Right renal cortex interstitium (tissue), 3 donors: Measurements from ENCODE around the gene KAZN. TPM values are rescaled to one million over a fixed set of nuclear protein-coding genes. Genes with fewer than 3 reads are reported as not detected.

Experiments used
- DNase-seq, 3 donors: peaks; one replicate each; pipeline ENCODE4 v3.0.0-alpha.2; 2013; ENCODE audit warnings: low read depth in 3 of 3, low spot score in 2 of 3
- polyA plus RNA-seq, 3 donors: library from polyadenylated mRNA; unstranded; fragments of 120-200 nt; gene quantifications; one replicate each; pipeline ENCODE4 v1.2.1, GENCODE V29; 2013; ENCODE audit not compliant: insufficient read length in 3 of 3

Gene KAZN
- polyA plus RNA-seq, 3 donors = 31.1 to 37.0 (median 31.5) TPM

DNA sequence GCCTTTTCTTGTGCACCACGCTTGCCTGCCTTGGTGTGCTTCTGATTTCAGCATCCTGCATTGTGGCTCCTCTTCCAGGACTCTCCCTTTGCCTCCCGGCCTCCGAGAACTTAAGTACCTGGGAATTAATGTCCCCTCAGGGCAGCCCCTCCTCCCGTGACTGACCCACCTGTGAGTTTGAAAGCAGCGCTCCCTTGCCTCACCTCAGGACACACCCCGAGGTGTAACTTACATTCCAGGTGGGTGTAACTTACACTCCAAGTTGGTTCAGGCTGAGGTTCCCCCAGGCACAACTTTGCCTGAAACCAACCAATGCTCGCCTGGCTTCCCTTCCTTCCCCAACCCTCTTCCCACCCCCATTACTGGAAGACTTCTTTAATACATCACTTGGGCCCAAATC lies 161.4 kb downstream of the KAZN start:
- no peak for DNase-seq

DNA sequence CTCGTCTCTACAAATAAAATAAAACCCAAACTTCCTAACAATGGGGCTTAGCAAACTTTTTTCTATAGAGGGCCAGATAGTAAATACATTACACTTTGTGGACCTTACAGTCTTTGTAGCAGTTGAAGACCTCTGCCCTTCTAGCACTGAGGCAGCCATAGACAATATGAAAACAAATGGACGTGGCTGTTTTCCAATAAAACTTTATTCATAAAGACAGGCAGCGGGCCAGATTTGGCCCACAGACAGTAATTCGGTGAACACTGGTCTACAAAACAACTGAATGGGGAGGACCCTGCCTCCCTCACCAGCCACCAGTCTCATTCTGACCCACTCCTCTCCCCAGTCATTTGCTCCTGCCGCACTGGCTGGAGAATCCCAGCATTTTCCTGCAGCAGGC lies 162.3 kb downstream of the KAZN start:
- DNase-seq = no peak

GRCh38 chr1:14761291-14762153 lies 163.0 kb downstream of the KAZN start:
- DNase-seq = no peak

GRCh38 chr1:14763977-14764376 lies 165.5 kb downstream of the KAZN start:
- DNase-seq = no peak

DNA sequence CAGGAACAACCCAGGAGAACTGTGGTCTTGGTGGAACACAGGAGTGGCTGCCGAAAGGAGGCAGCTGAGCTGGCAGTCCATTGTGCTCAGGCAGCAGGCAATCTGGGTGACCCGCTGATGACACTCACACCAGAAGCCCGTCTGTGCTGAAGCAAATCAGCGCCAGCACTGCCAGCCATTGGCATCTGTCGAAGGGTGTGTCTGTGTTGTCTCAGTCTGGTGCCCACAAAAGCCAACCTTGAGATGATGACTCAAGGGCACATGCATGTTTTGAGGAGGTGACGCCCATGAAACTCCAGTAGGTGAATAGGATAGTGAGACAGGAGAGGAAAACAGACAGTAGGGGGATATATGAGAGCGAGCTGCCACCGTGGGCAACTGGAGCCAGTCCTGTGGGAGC lies 167.3 kb downstream of the KAZN start:
- DNase-seq = no peak

DNA sequence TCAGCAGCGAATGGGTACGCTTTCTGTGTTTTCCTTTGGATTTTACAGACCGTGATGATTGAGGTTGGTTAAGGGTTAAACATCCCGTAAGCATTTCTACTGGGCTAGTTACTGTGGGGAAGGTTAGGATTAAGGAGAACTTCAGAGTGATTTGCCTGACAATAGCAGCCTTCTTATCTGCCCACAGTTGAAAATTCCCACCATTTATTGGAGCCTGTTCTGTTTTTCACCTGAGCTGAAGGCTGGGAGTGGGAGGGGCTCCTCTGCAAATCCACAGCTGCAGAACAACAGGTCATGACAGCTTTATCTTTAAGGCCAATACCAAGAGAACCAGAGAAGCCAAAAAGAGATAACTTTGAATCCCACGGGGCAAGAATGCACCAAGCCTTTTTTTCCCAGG lies 168.6 kb downstream of the KAZN start:
- no peak for DNase-seq

GRCh38 chr1:14768582-14769304 lies 170.3 kb downstream of the KAZN start:
- no peak for DNase-seq

DNA sequence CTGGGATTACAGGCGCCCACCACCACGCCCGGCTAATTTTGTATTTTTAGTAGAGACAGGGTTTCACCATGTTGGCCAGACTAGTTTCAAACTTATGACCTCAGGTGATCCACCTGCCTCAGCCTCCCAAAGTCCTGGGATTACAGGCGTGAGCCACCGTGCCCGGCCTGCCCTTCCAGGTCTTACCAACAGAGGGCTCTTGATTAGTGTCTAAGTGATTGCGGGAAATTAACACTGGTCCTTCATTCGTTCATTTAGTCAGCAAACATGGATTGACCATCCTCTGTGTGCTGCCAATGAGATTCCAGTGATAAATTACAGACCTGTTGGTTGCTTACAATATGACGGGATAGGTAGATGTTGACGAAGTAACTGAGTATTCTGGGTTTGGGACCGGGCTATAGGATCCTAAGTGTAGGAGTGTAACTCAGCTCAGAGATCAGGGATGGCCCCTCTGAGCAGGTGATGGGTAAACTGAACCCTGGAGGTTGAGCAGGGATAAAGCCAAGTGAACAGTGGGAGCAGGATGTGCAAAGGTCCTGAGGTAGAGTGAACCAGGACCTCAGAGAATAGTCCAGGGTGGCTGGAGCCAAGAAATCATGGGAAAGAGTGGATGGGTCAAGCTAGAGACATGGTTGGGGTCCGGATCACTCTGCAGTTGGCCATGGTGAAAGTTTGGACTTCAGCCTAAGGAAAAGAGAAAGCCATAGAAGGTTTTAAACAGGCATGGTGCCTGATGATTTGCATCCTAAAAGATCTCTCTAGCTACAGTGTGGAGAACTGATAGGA lies 171.2 kb downstream of the KAZN start:
- DNase-seq = no peak

GRCh38 chr1:14773396-14774025 lies 175.0 kb downstream of the KAZN start:
- no peak for DNase-seq

GRCh38 chr1:14774225-14774624 lies 175.7 kb downstream of the KAZN start:
- DNase-seq = no peak

DNA sequence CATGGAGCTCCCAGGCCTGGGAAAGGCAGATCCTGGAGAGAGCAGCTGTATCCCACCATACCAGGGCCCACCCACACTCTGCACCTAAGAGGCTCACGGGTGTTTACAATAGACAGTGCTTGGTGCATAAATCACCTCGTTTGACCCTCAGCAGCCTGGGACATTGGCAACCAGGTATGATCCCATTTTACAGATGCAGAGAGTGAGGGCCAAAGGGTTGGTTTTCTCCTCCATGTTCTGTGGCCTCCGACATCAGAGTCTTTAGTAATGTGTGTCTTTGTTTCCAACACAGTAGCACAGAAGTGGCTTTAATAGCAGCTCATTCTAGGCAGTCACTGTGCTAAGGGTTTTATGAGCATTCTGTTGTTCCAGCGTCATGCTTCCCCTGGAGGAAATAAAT lies 176.5 kb downstream of the KAZN start:
- no peak for DNase-seq

- no peak for DNase-seq
Measured at GRCh38 chr1:14775434-14775833, 176.9 kb downstream of the KAZN start.

DNA sequence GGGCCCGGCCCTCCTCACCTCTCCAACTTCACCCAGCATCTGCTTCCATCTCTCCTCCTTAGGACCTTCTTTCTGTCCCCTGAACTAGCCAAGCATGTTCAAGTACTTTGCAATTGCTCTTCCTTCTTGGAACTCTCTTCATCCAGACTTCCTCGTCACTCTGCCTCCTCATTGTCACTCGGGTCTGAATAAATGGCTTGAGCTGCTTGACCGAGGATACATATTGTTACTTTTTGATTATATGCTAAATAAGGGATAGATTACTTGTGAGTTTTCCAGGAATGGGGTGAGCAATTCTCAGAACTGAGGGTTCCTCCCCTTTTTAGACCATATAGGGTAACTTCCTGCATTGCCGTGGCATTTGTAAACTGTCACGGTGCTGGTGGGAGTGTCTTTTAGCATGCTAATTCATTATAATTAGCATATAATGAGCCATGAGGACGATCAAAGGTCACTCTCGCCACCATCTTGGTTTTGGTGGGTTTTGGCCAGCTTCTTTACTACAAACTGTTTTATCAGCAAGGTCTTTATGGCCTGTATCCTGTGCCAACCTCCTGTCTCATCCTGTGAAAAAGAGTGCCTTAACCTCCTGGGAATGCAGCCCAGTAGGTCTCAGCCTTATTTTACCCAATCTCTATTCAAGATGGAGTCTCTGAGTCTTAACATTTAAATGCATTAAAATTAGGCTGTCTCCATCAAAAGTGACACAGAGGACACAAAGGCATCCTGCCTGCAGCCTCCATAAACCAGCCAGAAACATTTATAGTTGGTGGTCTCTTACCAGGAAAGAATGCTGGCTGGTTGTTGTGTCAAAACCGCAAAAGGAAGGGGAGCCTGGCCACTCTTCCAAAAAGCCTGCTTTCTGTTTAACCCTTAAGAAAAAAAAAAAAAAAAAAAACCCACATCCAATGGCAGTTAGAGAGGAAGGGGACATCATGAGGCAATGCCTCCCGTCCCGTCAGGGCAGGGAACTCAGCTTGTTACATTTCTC lies 179.3 kb downstream of the KAZN start:
- DNase-seq = no peak

GRCh38 chr1:14778541-14778897 lies 180.0 kb downstream of the KAZN start:
- no peak for DNase-seq

DNA sequence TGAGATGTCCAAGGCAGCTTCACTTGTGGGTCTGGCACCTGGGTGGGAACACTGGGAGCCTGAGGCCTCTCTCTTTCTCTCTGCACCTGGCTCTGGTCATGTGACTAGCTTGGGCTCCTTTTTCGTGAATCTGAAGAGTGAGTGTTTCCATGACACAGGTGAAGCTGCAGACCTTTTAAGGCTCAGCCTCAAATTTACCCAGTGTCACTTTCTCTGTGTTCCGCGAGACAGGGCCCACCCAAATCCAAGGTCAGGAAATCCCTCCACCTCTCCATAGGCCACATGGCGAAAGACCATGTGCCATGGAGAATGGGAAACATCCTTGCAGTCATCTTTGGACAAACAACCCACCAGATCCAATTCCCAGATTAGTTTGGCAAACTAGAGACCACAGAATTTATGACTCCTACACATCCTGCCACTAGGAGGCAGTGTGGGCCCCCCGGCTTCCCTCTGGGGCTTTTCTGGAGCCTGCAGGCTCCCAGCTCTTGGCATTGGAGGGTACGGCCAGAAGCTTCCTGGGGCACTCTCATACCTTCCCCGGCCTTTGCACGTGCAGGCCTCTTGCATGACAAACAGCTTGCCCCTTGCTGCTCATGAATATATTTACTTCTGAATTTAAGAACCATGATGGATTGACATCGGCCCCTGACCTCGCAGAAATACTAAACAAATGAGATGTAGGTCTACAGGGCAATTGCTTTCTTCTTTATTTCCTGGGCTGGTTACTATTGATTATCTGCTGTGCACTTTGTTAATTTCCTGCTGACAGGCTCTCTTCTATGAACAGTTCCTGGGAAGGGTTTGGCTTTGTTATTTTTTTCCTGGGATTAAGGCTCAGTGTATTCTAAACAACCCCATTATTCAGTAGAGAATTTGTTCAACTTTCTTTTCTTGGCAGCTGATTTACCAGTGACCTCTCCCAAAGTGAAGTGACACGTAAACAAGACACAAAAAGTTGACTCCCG lies 180.7 kb downstream of the KAZN start:
- DNase-seq = no peak

DNA sequence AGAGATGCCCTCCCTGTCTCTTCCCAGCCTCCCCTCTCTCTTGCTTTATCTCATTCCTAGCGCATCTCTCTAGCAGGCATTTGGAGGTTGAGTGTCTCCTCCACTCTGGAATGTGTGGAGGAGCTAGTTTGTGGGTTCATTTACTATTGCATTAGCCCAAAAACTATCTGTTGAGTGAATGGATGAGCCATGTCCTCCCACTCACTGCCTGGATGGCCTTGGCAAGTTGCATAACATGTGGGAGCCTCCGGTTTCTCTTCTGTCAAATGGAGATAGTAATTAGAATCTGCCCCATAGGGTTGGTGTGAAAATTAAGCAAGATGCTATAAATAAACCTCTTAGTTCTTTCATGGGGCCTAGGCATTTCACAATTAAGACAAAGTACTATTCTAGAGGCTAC lies 181.8 kb downstream of the KAZN start:
- DNase-seq = no peak

DNA sequence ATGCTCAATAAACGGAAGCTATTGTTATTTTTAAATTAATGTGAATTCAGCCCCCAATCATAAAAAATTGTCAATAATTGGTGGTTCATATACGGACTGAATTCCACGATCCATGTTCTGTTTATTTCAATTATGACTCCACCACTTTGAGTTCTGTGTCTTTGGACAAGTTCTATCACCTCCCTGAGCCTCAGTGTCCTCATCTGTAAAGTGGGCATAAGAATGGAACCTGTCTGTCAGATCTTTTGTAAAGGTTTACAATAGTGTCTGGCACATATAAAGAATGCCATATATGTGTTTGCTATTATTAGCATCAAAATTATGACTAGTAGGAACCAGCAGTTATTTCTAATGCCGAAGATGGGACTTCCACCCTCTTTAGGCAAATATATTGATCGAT lies 183.3 kb downstream of the KAZN start:
- no peak for DNase-seq

GRCh38 chr1:14782741-14783591 lies 184.5 kb downstream of the KAZN start:
- DNase-seq = no peak
